GM18951 (cell line): ENCODE data around the gene ZNF226.
A peak's percentile ranks its signal among the peaks of the same experiment; 100 is the strongest.
"Not testable (repeated sequence)": the region's sequence is repeated elsewhere in the genome, so short reads cannot be mapped to it uniquely, and the experiment has no call there.

Source experiments
- POLR2A ChIP-seq: IDR thresholded peaks from 4 replicates; pipeline ENCODE4 v1.6.1; 2011; ENCODE audit warnings: mild to moderate bottlenecking; ENCODE audit not compliant: insufficient read length, insufficient read depth; ENCODE audit errors: extremely low read depth
- in situ Hi-C: fragments of 300-500 bp; cut with MboI; formaldehyde crosslinking; loops from one replicate; pipeline ENCODE4 v1.12.0; 2022; ENCODE audit warnings: low sequenced_read_pairs, mixed read lengths, inconsistent platforms; ENCODE audit not compliant: unreplicated experiment

Gene ZNF226

DNA sequence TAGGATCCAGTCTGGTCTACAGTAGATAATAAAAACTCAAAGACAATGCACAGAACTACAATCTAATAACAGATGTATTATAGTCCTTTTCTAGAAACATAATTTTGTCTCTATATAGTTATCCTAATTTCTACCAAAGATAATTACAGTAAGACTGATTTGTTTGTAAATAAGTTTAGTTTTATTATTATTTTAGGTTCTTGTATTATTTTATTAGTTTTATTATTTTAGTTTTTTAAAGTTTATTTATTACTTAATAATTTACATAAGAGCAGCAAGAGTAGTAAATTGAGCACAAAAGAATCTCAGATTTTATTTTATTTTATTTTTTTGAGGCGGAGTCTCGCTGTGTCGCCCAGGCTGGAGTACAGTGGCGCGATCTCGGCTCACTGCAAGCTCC lies 25.1 kb downstream of the ZNF226 start:
- TF ChIP-seq POLR2A, result no peak
- in situ Hi-C loops, result no loop called here

DNA sequence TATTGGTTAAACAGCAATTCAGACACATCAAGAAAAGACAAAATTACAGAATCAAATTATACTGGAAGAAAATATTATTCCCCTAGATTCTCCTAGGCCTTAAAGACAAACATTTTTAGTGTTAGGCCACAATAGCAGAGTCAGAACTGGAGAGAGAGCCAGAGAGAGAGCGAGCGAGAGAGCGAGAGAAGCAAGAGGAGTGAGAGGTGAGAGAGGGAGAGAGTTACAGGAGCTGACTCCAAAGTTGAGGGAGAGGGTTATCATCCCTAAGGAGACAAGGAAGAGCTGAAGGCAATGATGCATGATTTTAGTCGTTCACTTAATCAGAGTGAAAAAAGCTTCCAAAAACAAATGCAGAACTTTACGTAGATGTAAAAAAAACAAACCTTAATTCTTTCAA lies 27.2 kb downstream of the ZNF226 start:
- in situ Hi-C loops, result no loop called here
- TF ChIP-seq POLR2A, result no peak

GRCh38 chr19:44196772-44197171 lies 31.9 kb downstream of the ZNF226 start:
- in situ Hi-C loops, result no loop called here
- TF ChIP-seq POLR2A, result no peak

GRCh38 chr19:44202470-44202869 lies 37.6 kb downstream of the ZNF226 start:
- in situ Hi-C loops, result no loop called here
- no peak for TF ChIP-seq POLR2A

DNA sequence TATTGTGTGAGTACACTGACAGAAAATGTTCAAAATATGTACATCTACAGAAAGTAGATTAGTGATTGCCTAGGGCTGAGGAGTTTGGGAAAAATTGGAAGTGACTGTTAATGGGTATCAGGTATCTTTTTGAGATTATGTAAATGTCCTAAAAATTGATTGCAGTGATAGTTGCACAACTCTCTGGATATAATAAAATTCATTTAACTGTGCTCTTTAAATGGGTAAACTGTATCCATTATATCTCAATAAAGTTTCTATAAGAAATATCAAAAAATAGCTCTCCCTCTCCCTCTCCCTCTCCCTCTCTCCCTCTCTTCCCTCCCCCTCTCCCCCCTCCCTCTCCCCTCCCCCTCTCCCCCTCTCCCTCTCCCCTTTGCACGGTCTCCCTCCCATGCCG lies 38.1 kb downstream of the ZNF226 start:
- in situ Hi-C loops, result no loop called here
- TF ChIP-seq POLR2A, result no peak

- in situ Hi-C loops, result not testable (repeated sequence)
Observed at GRCh38 chr19:44203877-44204276, 39.0 kb downstream of the ZNF226 start.

DNA sequence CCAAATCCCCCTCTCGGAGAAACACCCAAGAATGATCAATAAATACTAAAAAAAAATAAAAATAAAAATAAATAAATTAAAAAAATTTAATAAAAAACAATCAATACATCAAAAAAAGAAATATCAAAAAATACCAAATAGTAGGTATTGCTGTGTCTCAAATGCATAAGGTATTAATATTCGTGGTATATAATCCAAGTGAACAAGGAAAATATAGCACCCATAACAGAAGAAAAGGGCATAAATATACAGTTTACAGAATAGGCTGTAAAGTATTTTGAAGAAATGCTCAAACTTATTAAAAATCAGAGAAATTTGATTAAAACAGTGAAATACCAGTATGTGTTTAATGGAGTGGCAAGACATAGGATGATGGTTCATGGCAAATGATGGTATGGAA lies 39.9 kb downstream of the ZNF226 start:
- TF ChIP-seq POLR2A, result no peak
- in situ Hi-C loops, result no loop called here

- TF ChIP-seq POLR2A, result peak; percentile 60
- in situ Hi-C loops, result no loop called here
Observed at GRCh38 chr19:44207126-44207803, 42.4 kb downstream of the ZNF226 start.

GRCh38 chr19:44212250-44212865 lies 47.5 kb downstream of the ZNF226 start, which contains the start of gene ZNF227:
Gene ZNF227 (plus strand): TSS chr19:44212532. CDS start chr19:44217793, 5,261 bp downstream.
- in situ Hi-C loops, result no loop called here
- TF ChIP-seq POLR2A, result peak; percentile 75

- in situ Hi-C loops, result no loop called here
- no peak for TF ChIP-seq POLR2A
Observed at GRCh38 chr19:44212866-44213346, 48.0 kb downstream of the ZNF226 start.

DNA sequence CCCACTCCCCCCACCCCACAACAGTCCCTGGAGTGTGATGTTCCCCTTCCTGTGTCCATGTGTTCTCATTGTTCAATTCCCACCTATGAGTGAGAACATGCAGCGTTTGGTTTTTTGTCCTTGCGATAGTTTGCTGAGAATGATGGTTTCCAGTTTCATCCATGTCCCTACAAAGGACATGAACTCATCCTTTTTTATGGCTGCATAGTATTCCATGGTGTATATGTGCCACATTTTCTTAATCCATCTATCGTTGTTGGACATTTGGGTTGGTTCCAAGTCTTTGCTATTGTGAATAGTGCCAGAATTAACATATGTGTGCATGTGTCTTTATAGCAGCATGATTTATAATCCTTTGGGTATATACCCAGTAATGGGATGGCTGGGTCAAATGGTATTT lies 55.0 kb downstream of the ZNF226 start:
- in situ Hi-C loops, result not testable (repeated sequence)

DNA sequence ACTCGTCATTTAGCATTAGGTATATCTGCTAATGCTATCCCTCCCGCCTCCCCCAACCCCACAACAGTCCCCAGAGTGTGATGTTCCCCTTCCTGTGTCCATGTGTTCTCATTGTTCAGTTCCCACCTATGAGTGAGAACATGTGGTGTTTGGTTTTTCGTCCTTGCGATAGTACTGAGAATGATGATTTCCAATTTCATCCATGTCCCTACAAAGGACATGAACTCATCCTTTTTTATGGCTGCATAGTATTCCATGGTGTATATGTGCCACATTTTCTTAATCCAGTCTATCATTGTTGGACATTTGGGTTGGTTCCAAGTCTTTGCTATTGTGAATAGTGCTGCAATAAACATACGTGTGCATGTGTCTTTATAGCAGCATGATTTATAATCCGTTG lies 55.9 kb downstream of the ZNF226 start:
- in situ Hi-C loops, result not testable (repeated sequence)

- in situ Hi-C loops, result not testable (repeated sequence)
Observed at GRCh38 chr19:44221291-44221690, 56.4 kb downstream of the ZNF226 start.
